Posterior vena cava (tissue), 2 donors: ENCODE data around the gene LAYN. TPM values are rescaled to one million over a fixed set of nuclear protein-coding genes. Genes with fewer than 3 reads are reported as not detected.

ENCODE experiments used
- DNase-seq: peaks from one replicate; pipeline ENCODE4 v3.0.0-alpha.2; 2020; ENCODE audit warnings: low spot score
- intact Hi-C, 2 donors: fragments of 100-400 bp; cut with DNase I; formaldehyde crosslinking; loops; one replicate each; pipeline versions ENCODE4 v1.14.1 to v1.14.2; 2022 to 2023
- total RNA-seq, 2 donors: library from RNA; stranded (reverse); fragmentation: NEBNext Ultra II Directional; extraction: Animal tissue kit (Norgen Biotek cat#: 25700); gene quantifications; one replicate each; pipeline ENCODE4 v1.2.1, GENCODE V29; 2021
- donor health status: DM: yes; HTN: yes; CAD: no.
- donor health status: DM: yes; HTN: yes; CAD: no.

LAYN gene
- total RNA-seq, 2 donors from 2014 or later = 8.7 to 15.0 TPM

DNA sequence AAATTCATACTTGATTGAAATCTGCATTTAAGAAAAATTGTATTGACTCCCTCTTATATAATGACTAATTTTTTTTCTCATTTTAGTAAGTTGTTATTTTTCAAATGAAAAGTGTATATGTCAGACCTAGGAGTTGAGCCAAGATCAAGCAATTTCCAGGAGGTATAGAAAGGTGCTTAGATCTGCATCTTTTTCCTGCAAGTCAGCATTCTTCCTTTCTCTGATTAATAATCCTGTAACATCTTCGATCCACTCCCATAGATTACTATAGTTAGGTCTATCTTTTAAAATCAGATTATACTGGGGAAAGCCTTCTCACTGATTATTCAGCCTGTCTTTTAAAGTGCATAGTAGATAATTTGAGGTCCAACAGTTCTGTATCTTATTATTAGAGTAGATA, 13.2 kb upstream of the LAYN start:
- DNase-seq = no peak
- intact Hi-C loops = no loop called here

DNA sequence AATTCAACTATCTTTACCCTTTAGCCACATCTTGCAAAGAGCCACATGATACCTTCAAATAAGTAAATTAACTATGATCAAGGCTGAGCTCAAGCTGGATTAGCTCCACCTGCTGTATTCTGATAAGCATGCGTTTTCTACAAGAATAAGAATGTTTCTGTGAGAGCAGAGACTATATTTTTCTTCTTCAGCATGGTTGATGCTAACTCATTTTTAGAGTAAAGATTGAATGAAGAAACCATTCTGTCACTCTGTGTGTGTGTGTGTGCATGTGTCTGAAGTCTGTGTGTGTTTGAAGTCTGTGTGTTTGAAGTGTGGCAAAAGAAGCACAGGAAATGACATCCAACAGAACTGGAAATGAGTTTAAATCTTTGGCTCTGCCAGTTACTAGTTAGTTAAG, 12.0 kb upstream of the LAYN start:
- intact Hi-C loops = no loop called here
- DNase-seq = no peak

GRCh38 chr11:111530091-111530490, 10.4 kb upstream of the LAYN start:
- intact Hi-C loops = no loop called here

DNA sequence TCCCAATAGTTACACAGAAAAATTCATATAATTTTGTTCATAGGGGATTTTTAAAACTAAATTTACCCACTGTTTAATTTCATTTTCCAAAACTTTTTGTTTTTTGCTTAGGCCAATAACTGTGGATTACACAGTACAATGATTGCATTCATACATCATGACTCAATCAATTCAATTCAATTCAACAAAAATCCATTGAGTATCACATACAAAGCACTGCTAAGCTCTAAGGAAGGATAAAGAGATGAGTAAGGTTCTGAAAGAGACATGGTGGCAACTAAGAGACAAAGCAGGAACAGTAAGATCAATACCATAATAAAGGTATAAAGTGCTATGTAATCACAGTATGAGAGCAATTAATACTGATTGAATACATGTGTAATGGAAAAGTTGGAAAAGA, 9.4 kb upstream of the LAYN start:
- intact Hi-C loops = no loop called here
- no peak for DNase-seq

More at GRCh38 chr11:111530091-111530490, 10.4 kb upstream of the LAYN start:
- no peak for DNase-seq

- intact Hi-C loops = no loop called here
- no peak for DNase-seq
Observed at GRCh38 chr11:111531687-111532364, 8.7 kb upstream of the LAYN start.

DNA sequence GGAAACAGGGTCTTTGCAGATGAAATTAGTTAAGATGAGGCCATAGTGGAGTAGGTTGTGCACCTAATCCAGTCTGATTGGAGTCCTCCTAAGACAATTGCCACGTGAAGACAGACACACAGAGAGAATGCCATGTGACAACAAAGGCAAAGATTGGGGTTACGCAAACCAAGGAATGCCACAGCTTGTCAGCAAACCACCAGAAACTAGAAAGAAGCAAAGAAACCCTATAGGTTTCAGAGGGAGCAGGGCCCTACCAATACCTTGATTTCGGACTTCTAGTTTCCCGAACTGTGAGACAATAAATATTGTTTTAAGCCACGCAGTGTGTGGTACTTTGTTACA, 8.2 kb upstream of the LAYN start:
- intact Hi-C loops = no loop called here
- no peak for DNase-seq

DNA sequence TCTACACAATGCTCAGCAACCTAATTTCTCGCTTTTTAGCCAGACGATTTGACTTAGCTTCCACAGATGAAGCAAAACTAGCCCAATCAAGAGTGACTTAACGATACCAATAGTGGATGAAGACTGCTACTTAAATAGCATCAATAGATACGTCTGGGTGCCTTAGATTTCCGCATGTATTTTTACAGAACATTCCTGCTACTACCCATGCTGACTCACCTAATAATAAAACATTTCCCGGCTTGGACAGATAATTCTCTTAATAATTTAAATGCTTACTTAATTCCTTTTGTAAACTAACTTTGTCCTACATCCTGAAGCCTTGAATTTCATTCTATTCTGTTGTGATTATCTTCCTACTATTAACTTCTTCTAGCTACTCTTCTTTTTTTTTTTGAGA, 5.2 kb upstream of the LAYN start:
- intact Hi-C loops = no loop called here

GRCh38 chr11:111537336-111537860, 3.1 kb upstream of the LAYN start:
- intact Hi-C loops = no loop called here
- DNase-seq = no peak

More for the DNA sequence above, 5.2 kb upstream of the LAYN start:
- DNase-seq = no peak

GRCh38 chr11:111538407-111539114, 2.0 kb upstream of the LAYN start:
- intact Hi-C loops = no loop called here

GRCh38 chr11:111539426-111540113, 950 bp upstream of the LAYN start:
- intact Hi-C loops = no loop called here
- DNase-seq = no peak

More at GRCh38 chr11:111538407-111539114, 2.0 kb upstream of the LAYN start:
- no peak for DNase-seq

GRCh38 chr11:111540937-111541253, 375 bp downstream of the LAYN start:
- DNase-seq = no peak
- intact Hi-C loops = no loop called here

- no peak for DNase-seq
- intact Hi-C loops = no loop called here
Observed at GRCh38 chr11:111541254-111542061, 938 bp downstream of the LAYN start.

GRCh38 chr11:111542606-111543275, 2.2 kb downstream of the LAYN start:
- intact Hi-C loops = no loop called here
- DNase-seq = no peak

GRCh38 chr11:111548525-111548924, 8.0 kb downstream of the LAYN start:
- no peak for DNase-seq
- intact Hi-C loops = no loop called here

DNA sequence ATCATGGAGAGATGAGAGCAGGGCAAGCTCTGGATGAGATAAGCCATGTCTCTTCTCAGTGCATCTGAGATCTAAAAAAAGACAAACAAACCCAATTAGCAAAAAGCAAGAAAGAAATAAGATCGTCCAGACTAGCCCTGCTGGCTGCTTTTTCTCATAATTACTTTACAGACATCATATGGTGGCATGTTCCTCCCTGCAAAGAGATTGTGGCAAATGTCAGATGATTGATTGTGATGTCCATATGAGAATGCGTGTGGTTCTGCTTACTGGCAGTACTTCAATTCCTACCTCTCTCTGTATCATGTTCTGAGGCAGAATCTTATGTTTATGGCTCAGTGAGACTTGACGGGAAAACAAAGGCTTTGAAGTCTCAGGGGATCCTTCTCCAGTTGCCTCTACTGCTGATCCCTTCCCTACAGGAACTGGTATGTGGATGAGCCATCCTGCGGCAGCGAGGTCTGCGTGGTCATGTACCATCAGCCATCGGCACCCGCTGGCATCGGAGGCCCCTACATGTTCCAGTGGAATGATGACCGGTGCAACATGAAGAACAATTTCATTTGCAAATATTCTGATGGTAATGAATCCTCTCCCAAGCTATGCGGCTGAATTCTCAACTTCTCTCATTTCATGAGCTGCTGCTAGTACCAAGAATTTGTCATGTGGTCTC, 8.8 kb downstream of the LAYN start:
- intact Hi-C loops = no loop called here
- DNase-seq = no peak

- intact Hi-C loops = no loop called here
- DNase-seq = no peak
Observed at GRCh38 chr11:111549869-111550203, 9.3 kb downstream of the LAYN start.

DNA sequence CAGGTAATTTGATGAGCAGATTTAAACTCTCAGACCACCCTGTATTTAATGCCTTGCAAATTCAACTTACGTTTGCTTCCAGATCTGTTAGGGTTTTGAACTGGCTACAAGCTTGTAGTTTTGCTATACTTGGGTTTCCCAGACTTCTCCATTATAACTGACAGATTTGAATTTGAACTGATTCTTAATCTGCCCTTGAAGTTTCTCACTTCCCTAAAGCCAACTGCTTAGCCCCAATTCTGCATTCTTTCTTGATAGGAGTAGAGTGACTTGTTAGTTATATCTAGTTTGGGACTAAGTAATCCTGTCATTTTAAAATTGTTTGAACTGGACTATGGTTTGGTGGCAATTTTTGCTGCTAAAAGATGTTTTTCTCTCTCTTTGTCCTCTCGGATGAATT, 9.7 kb downstream of the LAYN start:
- intact Hi-C loops = no loop called here
- DNase-seq = no peak

DNA sequence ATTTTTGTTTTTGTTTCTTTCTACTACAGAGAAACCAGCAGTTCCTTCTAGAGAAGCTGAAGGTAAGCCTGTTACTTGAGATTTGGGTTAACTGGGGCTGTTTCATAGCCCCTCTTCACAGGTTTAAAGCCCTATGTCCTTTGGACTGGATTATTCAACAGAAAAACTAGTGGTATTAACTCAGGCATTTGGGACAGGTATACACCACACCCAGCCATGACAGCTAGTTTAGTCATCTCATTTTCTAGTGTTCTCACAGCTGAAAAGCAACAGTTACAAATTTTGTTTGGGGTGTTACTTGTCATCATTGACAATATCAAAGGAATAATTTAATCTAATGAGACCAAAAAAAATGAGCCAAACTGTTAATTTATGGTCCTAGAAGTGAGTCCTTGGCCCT, 14.0 kb downstream of the LAYN start:
- no peak for DNase-seq
- intact Hi-C loops = no loop called here

DNA sequence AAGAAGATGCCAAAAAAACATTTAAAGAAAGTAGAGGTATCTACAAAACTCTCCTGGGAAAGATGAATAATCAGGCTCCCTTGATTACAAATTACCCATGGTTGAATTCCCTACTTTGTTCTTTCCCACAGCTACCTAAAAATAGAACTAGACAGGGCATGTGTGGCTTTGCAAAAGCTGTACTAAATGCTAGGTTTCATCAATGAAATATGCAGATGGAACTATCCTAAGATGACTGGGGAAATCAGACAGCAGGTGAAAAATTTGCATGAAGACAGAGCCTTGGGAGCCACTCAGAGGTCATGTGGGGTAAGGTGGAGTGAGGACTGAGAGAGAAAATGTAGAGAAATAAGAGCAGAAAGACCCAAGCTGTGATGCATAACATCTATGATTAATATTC, 14.7 kb downstream of the LAYN start:
- no peak for DNase-seq
- intact Hi-C loops = no loop called here
